ENCODE measurements around the gene RAB14.

Gene RAB14

GRCh38 chr9:121196389-121196788 is 5.3 kb downstream of the RAB14 start:
- TF ChIP-seq CTCF (IDR thresholded peaks at IDR 0.05; ENCODE audit: low read depth, low read length), result no peak
- Histone ChIP-seq H3K9me3 (ENCODE audit: severe bottlenecking) (no peaks in the 10 kb centered on the region), H3K36me3 (peaks cover 9% of the 10 kb centered on the region; the same call in 1 of the 2 replicates), H3K27ac (no peak overlapping the region), H3K27me3 (ENCODE audit: insufficient read depth, low read depth, severe bottlenecking) (no peaks in the 10 kb centered on the region), H3K4me3 (ENCODE audit: low read depth, low read length) (no peak overlapping the region)
- DNase-seq, result no peak

- H3K4me3 ChIP-seq (ENCODE audit: low read depth, low read length), result no peak overlapping the region
- no peak for TF ChIP-seq CTCF (IDR thresholded peaks at IDR 0.05; ENCODE audit: low read depth, low read length)
- H3K27ac ChIP-seq, result no peak overlapping the region
- DNase-seq, result no peak
- no peaks in the 10 kb centered on the region for H3K27me3 ChIP-seq (ENCODE audit: insufficient read depth, low read depth, severe bottlenecking)
- no peaks in the 10 kb centered on the region for H3K9me3 ChIP-seq (ENCODE audit: severe bottlenecking)
- H3K36me3 ChIP-seq, result 0 out of 2 replicates have a peak, but pooled peaks cover 4% of the 10 kb centered on the region
These were observed 6.9 kb downstream of the RAB14 start for GRCh38 chr9:121194730-121195129.

GRCh38 chr9:121192959-121193640 is 8.6 kb downstream of the RAB14 start:
- TF ChIP-seq CTCF (IDR thresholded peaks at IDR 0.05; ENCODE audit: low read depth, low read length), result no peak

GRCh38 chr9:121192518-121192917 is 9.2 kb downstream of the RAB14 start:
- H3K4me3 ChIP-seq (ENCODE audit: low read depth, low read length), result no peak overlapping the region
- no peaks in the 10 kb centered on the region for H3K9me3 ChIP-seq (ENCODE audit: severe bottlenecking)
- DNase-seq, result no peak
- no peaks in the 10 kb centered on the region for H3K27me3 ChIP-seq (ENCODE audit: insufficient read depth, low read depth, severe bottlenecking)
- TF ChIP-seq CTCF (IDR thresholded peaks at IDR 0.05; ENCODE audit: low read depth, low read length), result no peak
- H3K36me3 ChIP-seq, result no peaks in the 10 kb centered on the region; the same call in 1 of the 2 replicates
- no peak overlapping the region for H3K27ac ChIP-seq

More at GRCh38 chr9:121192959-121193640, 8.6 kb downstream of the RAB14 start:
- Histone ChIP-seq H3K36me3 (no peaks in the 10 kb centered on the region; the same call in 1 of the 2 replicates), H3K4me3 (ENCODE audit: low read depth, low read length) (no peak overlapping the region), H3K27me3 (ENCODE audit: insufficient read depth, low read depth, severe bottlenecking) (no peaks in the 10 kb centered on the region), H3K9me3 (ENCODE audit: severe bottlenecking) (no peaks in the 10 kb centered on the region), H3K27ac (no peak overlapping the region)
- DNase-seq, result no peak

- Histone ChIP-seq H3K27ac (no peak overlapping the region), H3K27me3 (ENCODE audit: insufficient read depth, low read depth, severe bottlenecking) (no peaks in the 10 kb centered on the region), H3K9me3 (ENCODE audit: severe bottlenecking) (no peaks in the 10 kb centered on the region), H3K36me3 (peaks cover 2% of the 10 kb centered on the region), H3K4me3 (ENCODE audit: low read depth, low read length) (no peak overlapping the region)
- no peak for TF ChIP-seq CTCF (IDR thresholded peaks at IDR 0.05; ENCODE audit: low read depth, low read length)
- no peak for DNase-seq
These were observed 10.4 kb downstream of the RAB14 start for GRCh38 chr9:121191235-121191634.

DNA sequence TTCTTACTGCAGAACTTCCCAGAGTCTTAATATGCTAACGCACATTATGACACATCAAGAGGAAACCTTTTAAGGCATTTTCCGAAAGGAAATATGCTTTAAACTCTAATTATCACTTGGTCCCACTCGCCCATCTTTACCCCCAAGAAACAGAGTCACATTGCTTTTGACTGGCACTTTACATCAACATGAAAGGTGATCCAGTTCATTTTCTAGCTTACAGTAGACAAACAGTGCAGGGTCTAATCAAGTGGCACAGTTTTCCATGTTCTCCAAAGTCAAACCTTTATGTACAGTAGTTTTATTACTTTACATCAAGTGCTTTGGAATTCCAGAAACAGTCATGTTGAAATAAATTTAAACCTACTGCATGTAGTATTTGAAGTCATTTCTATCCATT is 12.0 kb downstream of the RAB14 start:
- no peak overlapping the region for H3K4me3 ChIP-seq (ENCODE audit: low read depth, low read length)
- H3K9me3 ChIP-seq (ENCODE audit: severe bottlenecking), result no peaks in the 10 kb centered on the region
- DNase-seq, result no peak
- no peak for TF ChIP-seq CTCF (IDR thresholded peaks at IDR 0.05; ENCODE audit: low read depth, low read length)
- H3K27me3 ChIP-seq (ENCODE audit: insufficient read depth, low read depth, severe bottlenecking), result no peaks in the 10 kb centered on the region
- peaks cover 13% of the 10 kb centered on the region for H3K36me3 ChIP-seq
- no peak overlapping the region for H3K27ac ChIP-seq
